ENCODE data around the gene SPSB4. TPM values are rescaled to one million over a fixed set of nuclear protein-coding genes. Genes with fewer than 3 reads are reported as not detected.

The SPSB4 gene
- total RNA-seq, 2 experiments from 2014 or later, result not detected

DNA sequence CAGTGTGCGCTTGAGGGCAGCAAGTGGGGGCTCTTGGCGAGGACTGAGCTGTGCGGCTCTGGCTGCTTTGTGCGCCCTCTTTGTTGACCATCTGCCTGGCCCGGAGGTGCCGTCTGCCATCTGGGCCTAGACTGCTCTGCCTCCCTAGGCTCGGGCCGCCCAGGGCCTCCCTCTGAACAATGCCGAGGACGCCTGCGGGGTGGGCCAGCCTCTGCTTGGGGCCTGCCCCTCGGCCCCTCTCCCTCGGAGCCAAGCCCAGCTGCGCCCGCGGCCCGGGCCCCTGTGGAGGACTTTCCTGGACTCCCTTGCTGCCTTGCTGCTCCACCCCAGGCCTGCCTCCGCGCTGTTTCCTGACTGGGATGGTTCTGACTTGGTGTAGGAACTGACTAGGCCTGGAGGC is 31.9 kb upstream of the SPSB4 start:
- intact Hi-C loops (cut with micrococcal nuclease; ENCODE audit: unreplicated experiment), result no loop called here
- Histone ChIP-seq H2AFZ (ENCODE audit: low read length) (no peak overlapping the region), H3K9me2 (ENCODE audit: insufficient read depth, low read length) (no peaks in the 10 kb centered on the region), H3K9me3 (ENCODE audit: low read length) (no peaks in the 10 kb centered on the region), H3K79me2 (ENCODE audit: insufficient read depth, low read depth, low read length) (no peaks in the 10 kb centered on the region), H3K4me2 (ENCODE audit: low read length) (no peak overlapping the region), H3K36me3 (ENCODE audit: insufficient read depth, low read length) (no peaks in the 10 kb centered on the region), H3K27ac (ENCODE audit: low read depth, low read length, poor library complexity, severe bottlenecking) (no peak overlapping the region), H3K4me3 (ENCODE audit: low read depth, low read length, poor library complexity, severe bottlenecking) (no peak overlapping the region), H4K20me1 (ENCODE audit: insufficient read depth, low read length) (no peaks in the 10 kb centered on the region), H3K4me1 (ENCODE audit: insufficient read depth, low read length, poor library complexity, severe bottlenecking) (no peaks in the 10 kb centered on the region)
- DNase-seq (ENCODE audit: low spot score), result no peak
- BruUV-seq (replicated peaks), result no TSS peak
- ChIA-PET POLR2A (no interaction called here), CTCF (ENCODE audit: unreplicated experiment) (no interaction called here)
- TF ChIP-seq, protein P1, sequence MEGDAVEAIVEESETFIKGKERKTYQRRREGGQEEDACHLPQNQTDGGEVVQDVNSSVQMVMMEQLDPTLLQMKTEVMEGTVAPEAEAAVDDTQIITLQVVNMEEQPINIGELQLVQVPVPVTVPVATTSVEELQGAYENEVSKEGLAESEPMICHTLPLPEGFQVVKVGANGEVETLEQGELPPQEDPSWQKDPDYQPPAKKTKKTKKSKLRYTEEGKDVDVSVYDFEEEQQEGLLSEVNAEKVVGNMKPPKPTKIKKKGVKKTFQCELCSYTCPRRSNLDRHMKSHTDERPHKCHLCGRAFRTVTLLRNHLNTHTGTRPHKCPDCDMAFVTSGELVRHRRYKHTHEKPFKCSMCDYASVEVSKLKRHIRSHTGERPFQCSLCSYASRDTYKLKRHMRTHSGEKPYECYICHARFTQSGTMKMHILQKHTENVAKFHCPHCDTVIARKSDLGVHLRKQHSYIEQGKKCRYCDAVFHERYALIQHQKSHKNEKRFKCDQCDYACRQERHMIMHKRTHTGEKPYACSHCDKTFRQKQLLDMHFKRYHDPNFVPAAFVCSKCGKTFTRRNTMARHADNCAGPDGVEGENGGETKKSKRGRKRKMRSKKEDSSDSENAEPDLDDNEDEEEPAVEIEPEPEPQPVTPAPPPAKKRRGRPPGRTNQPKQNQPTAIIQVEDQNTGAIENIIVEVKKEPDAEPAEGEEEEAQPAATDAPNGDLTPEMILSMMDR (conservative IDR thresholded peaks at IDR 0.05; ENCODE audit: low read length), result no peak
- TF ChIP-seq EZH2phosphoT487 (IDR thresholded peaks at IDR 0.05; ENCODE audit: borderline replicate concordance, low read depth, low read length), result no peak

- Histone ChIP-seq H3K4me2 (ENCODE audit: low read length) (no peak overlapping the region), H2AFZ (ENCODE audit: low read length) (no peak overlapping the region), H3K9me3 (ENCODE audit: low read length) (no peaks in the 10 kb centered on the region), H3K27ac (ENCODE audit: low read depth, low read length, poor library complexity, severe bottlenecking) (no peak overlapping the region), H4K20me1 (ENCODE audit: insufficient read depth, low read length) (no peaks in the 10 kb centered on the region), H3K36me3 (ENCODE audit: insufficient read depth, low read length) (no peaks in the 10 kb centered on the region), H3K9me2 (ENCODE audit: insufficient read depth, low read length) (no peaks in the 10 kb centered on the region), H3K4me1 (ENCODE audit: insufficient read depth, low read length, poor library complexity, severe bottlenecking) (no peaks in the 10 kb centered on the region), H3K4me3 (ENCODE audit: low read depth, low read length, poor library complexity, severe bottlenecking) (no peak overlapping the region), H3K79me2 (ENCODE audit: insufficient read depth, low read depth, low read length) (no peaks in the 10 kb centered on the region)
- intact Hi-C loops (cut with micrococcal nuclease; ENCODE audit: unreplicated experiment), result no loop called here
- DNase-seq (ENCODE audit: low spot score), result no peak
- BruUV-seq (replicated peaks), result no TSS peak
- POLR2A ChIA-PET, result no interaction called here
- TF ChIP-seq EZH2phosphoT487 (IDR thresholded peaks at IDR 0.05; ENCODE audit: borderline replicate concordance, low read depth, low read length), result no peak
- TF ChIP-seq, protein P1 (conservative IDR thresholded peaks at IDR 0.05; ENCODE audit: low read length), result no peak
- CTCF ChIA-PET (ENCODE audit: unreplicated experiment), result interaction anchor here (0.5 kb wide), 1 partner anchor 11 kb away, joined by 3 read pairs; no protein-coding TSS in a partner anchor
Measured at GRCh38 chr3:141020143-141020830, 30.9 kb upstream of the SPSB4 start.

GRCh38 chr3:141021261-141021660 is 29.9 kb upstream of the SPSB4 start:
- H3K4me2 ChIP-seq (ENCODE audit: low read length), result no peak overlapping the region
- TF ChIP-seq, protein P1 (conservative IDR thresholded peaks at IDR 0.05; ENCODE audit: low read length), result no peak
- no peak for TF ChIP-seq EZH2phosphoT487 (IDR thresholded peaks at IDR 0.05; ENCODE audit: borderline replicate concordance, low read depth, low read length)
- H3K9me2 ChIP-seq (ENCODE audit: insufficient read depth, low read length), result no peaks in the 10 kb centered on the region
- H3K4me1 ChIP-seq (ENCODE audit: insufficient read depth, low read length, poor library complexity, severe bottlenecking), result no peaks in the 10 kb centered on the region
- H3K36me3 ChIP-seq (ENCODE audit: insufficient read depth, low read length), result no peaks in the 10 kb centered on the region
- no peaks in the 10 kb centered on the region for H3K9me3 ChIP-seq (ENCODE audit: low read length)
- H3K79me2 ChIP-seq (ENCODE audit: insufficient read depth, low read depth, low read length), result no peaks in the 10 kb centered on the region
- H4K20me1 ChIP-seq (ENCODE audit: insufficient read depth, low read length), result no peaks in the 10 kb centered on the region
- no peak overlapping the region for H3K27ac ChIP-seq (ENCODE audit: low read depth, low read length, poor library complexity, severe bottlenecking)
- POLR2A ChIA-PET, result no interaction called here
- no TSS peak for BruUV-seq (replicated peaks)
- CTCF ChIA-PET (ENCODE audit: unreplicated experiment), result no interaction called here
- no peak overlapping the region for H3K4me3 ChIP-seq (ENCODE audit: low read depth, low read length, poor library complexity, severe bottlenecking)
- H2AFZ ChIP-seq (ENCODE audit: low read length), result no peak overlapping the region
- no peak for DNase-seq (ENCODE audit: low spot score)
- intact Hi-C loops (cut with micrococcal nuclease; ENCODE audit: unreplicated experiment), result no loop called here
